Muscle of leg (tissue), 11 donors: Measurements from ENCODE around the gene ZBED3. TPM values are rescaled to one million over a fixed set of nuclear protein-coding genes. Genes with fewer than 3 reads are reported as not detected.

Experiments
- DNase-seq: peaks from one replicate; pipeline ENCODE4 v3.0.0; 2013
- H3K27ac ChIP-seq: one replicate; pipeline ENCODE4 v1.5.1; 2013; ENCODE audit warnings: mild to moderate bottlenecking, low read length, control low read depth
- H3K27me3 ChIP-seq: one replicate; pipeline ENCODE4 v1.6.1; 2013; ENCODE audit warnings: low read length; ENCODE audit not compliant: control insufficient read depth, insufficient read depth
- H3K36me3 ChIP-seq: one replicate; pipeline ENCODE4 v1.6.1; 2013; ENCODE audit warnings: low read length; ENCODE audit not compliant: control insufficient read depth, insufficient read depth
- H3K4me1 ChIP-seq: one replicate; pipeline ENCODE4 v1.6.1; 2013; ENCODE audit warnings: low read length; ENCODE audit not compliant: control insufficient read depth, insufficient read depth
- H3K4me3 ChIP-seq: one replicate; pipeline ENCODE4 v1.5.1; 2013; ENCODE audit warnings: low read length, control low read depth
- H3K9me3 ChIP-seq: replicated peaks from 2 replicates; pipeline ENCODE4 v1.6.1; 2013; ENCODE audit warnings: low read depth, low read length; ENCODE audit not compliant: control insufficient read depth
- WGBS: methylation state at CpG from one replicate; pipeline ENCODE4 v1.1.5; 2013; ENCODE audit warnings: missing lambda C conversion rate; ENCODE audit not compliant: insufficient coverage; 5-methylcytosine and 5-hydroxymethylcytosine counted together
- polyA plus RNA-seq, 8 donors: library from polyadenylated mRNA; unstranded; fragments of 120-200 nt; gene quantifications; one replicate each; pipeline versions ENCODE4 v1.2.1 to v1.2.3, GENCODE V29; 2013; ENCODE audit warnings: inconsistent platforms in 1 of 8, low replicate concordance in 1 of 8; ENCODE audit not compliant: insufficient read length in 8 of 8, insufficient read depth in 1 of 8
- total RNA-seq: library from RNA; stranded (reverse); fragments of 120-200 nt; gene quantifications from one replicate; pipeline ENCODE4 v1.2.4, GENCODE V29; 2013

The ZBED3 gene
- total and polyA plus RNA-seq, 9 donors: 3.2 to 11.2 (median 8.9) TPM

GRCh38 chr5:77022511-77023417 is 64.3 kb downstream of the ZBED3 start:
- Histone ChIP-seq H3K27me3 (peaks cover 4% of the 10 kb centered on the region), H3K9me3 (no peaks in the 10 kb centered on the region), H3K27ac (no peak overlapping the region), H3K4me3 (no peak overlapping the region), H3K4me1 (no peaks in the 10 kb centered on the region), H3K36me3 (no peaks in the 10 kb centered on the region)
- WGBS: 33% methylated on average over 1 of the region's 7 CpGs
- DNase-seq: no peak

Other genes with a start within 250 kb of the ZBED3 start
- 0.09 TPM for gene S100Z, start 237.3 kb downstream of the ZBED3 start, total RNA-seq
- gene S100Z, start 237.3 kb downstream of the ZBED3 start, polyA plus RNA-seq: under 1 TPM in 4 of 8 donors, not detected in 4; 0.07 to 0.45 (median 0.32) TPM
- 1.2 TPM for gene CRHBP, start 134.2 kb downstream of the ZBED3 start, total RNA-seq
- under 1 TPM; 0.24 to 0.86 (median 0.58) TPM for gene CRHBP, start 134.2 kb downstream of the ZBED3 start, polyA plus RNA-seq
- 16.8 TPM for gene AGGF1, start 56.9 kb downstream of the ZBED3 start, total RNA-seq
- gene AGGF1, start 56.9 kb downstream of the ZBED3 start, polyA plus RNA-seq: 10 to 100 TPM; 12.5 to 16.9 (median 15.1) TPM
- 2.0 TPM for gene PDE8B, start 123.4 kb upstream of the ZBED3 start, total RNA-seq
- gene PDE8B, start 123.4 kb upstream of the ZBED3 start, polyA plus RNA-seq: 1 to 10 TPM; 2.4 to 4.9 (median 3.3) TPM